ENCODE data around the gene CHD6. TPM values are rescaled to one million over a fixed set of nuclear protein-coding genes. Genes with fewer than 3 reads are reported as not detected.
"Not testable (repeated sequence)": the region's sequence is repeated elsewhere in the genome, so short reads cannot be mapped to it uniquely, and the experiment has no call there.

The CHD6 gene
- total RNA-seq, 4 donors from 2014 or later, result 24.7 to 89.7 (median 36.6) TPM

GRCh38 chr20:41537865-41538264, 80.3 kb downstream of the CHD6 start:
- WGBS, result 97% methylated on average over 4 of the region's 4 CpGs
- no peak for DNase-seq (ENCODE audit: low spot score in 2 of 2)
- no peak overlapping the region for H3K27ac ChIP-seq

GRCh38 chr20:41535551-41535950, 82.6 kb downstream of the CHD6 start:
- H3K9me3 ChIP-seq; DNase-seq (ENCODE audit: low spot score in 2 of 2); H3K27me3 ChIP-seq; H3K4me3 ChIP-seq; H3K27ac ChIP-seq; H3K4me1 ChIP-seq: not testable (repeated sequence)
- WGBS, result 93% methylated on average over 1 of the region's 1 CpG
- H3K36me3 ChIP-seq, result peaks cover 41% of the 10 kb centered on the region

More at GRCh38 chr20:41537865-41538264, 80.3 kb downstream of the CHD6 start:
- TF ChIP-seq POLR2A (IDR thresholded peaks at IDR 0.05) (no peak), POLR2AphosphoS5 (IDR thresholded peaks at IDR 0.05) (no peak), CTCF (IDR thresholded peaks at IDR 0.05) (no peak), EP300 (IDR thresholded peaks at IDR 0.05) (no peak)
- no peaks in the 10 kb centered on the region for H3K9me3 ChIP-seq
- H3K4me1 ChIP-seq, result peaks cover 11% of the 10 kb centered on the region
- no peaks in the 10 kb centered on the region for H3K27me3 ChIP-seq
- H3K4me3 ChIP-seq, result no peak overlapping the region
- H3K36me3 ChIP-seq, result peaks cover 27% of the 10 kb centered on the region

GRCh38 chr20:41534842-41535241, 83.3 kb downstream of the CHD6 start:
- Histone ChIP-seq H3K27me3 (no peaks in the 10 kb centered on the region), H3K4me3 (no peak overlapping the region), H3K27ac (no peak overlapping the region), H3K36me3 (peaks cover 37% of the 10 kb centered on the region), H3K9me3 (no peaks in the 10 kb centered on the region), H3K4me1 (no peaks in the 10 kb centered on the region)
- TF ChIP-seq CTCF (IDR thresholded peaks at IDR 0.05) (no peak), POLR2AphosphoS5 (IDR thresholded peaks at IDR 0.05) (no peak), POLR2A (IDR thresholded peaks at IDR 0.05) (no peak), EP300 (IDR thresholded peaks at IDR 0.05) (no peak)
- DNase-seq (ENCODE audit: low spot score in 2 of 2), result no peak
- WGBS, result 53% methylated on average over 2 of the region's 2 CpGs

- Histone ChIP-seq H3K27ac (no peak overlapping the region), H3K27me3 (no peaks in the 10 kb centered on the region), H3K4me1 (no peaks in the 10 kb centered on the region), H3K4me3 (no peak overlapping the region), H3K9me3 (no peaks in the 10 kb centered on the region), H3K36me3 (peaks cover 35% of the 10 kb centered on the region)
- TF ChIP-seq POLR2A (IDR thresholded peaks at IDR 0.05) (no peak), CTCF (IDR thresholded peaks at IDR 0.05) (no peak), EP300 (IDR thresholded peaks at IDR 0.05) (no peak), POLR2AphosphoS5 (IDR thresholded peaks at IDR 0.05) (no peak)
- no peak for DNase-seq (ENCODE audit: low spot score in 2 of 2)
Measured at GRCh38 chr20:41534170-41534569, 84.0 kb downstream of the CHD6 start.

GRCh38 chr20:41533537-41534136, 84.5 kb downstream of the CHD6 start:
- no peaks in the 10 kb centered on the region for H3K9me3 ChIP-seq
- no peaks in the 10 kb centered on the region for H3K27me3 ChIP-seq
- H3K27ac ChIP-seq, result no peak overlapping the region
- H3K4me1 ChIP-seq, result no peaks in the 10 kb centered on the region
- WGBS, result 77% methylated on average over 2 of the region's 2 CpGs
- peaks cover 30% of the 10 kb centered on the region for H3K36me3 ChIP-seq
- no peak for TF ChIP-seq EP300 (IDR thresholded peaks at IDR 0.05)
- no peak for TF ChIP-seq POLR2A (IDR thresholded peaks at IDR 0.05)
- no peak for TF ChIP-seq POLR2AphosphoS5 (IDR thresholded peaks at IDR 0.05)
- no peak for TF ChIP-seq CTCF (IDR thresholded peaks at IDR 0.05)
- DNase-seq (ENCODE audit: low spot score in 2 of 2), result no peak
- H3K4me3 ChIP-seq, result no peak overlapping the region

GRCh38 chr20:41532935-41533334, 85.2 kb downstream of the CHD6 start:
- 91% methylated on average over 10 of the region's 11 CpGs for WGBS
- TF ChIP-seq POLR2A (IDR thresholded peaks at IDR 0.05) (no peak), POLR2AphosphoS5 (IDR thresholded peaks at IDR 0.05) (no peak), CTCF (IDR thresholded peaks at IDR 0.05) (no peak), EP300 (IDR thresholded peaks at IDR 0.05) (no peak)
- no peaks in the 10 kb centered on the region for H3K9me3 ChIP-seq
- peaks cover 23% of the 10 kb centered on the region for H3K36me3 ChIP-seq
- H3K4me3 ChIP-seq, result no peak overlapping the region
- H3K27ac ChIP-seq, result no peak overlapping the region
- DNase-seq (ENCODE audit: low spot score in 2 of 2), result no peak
- no peaks in the 10 kb centered on the region for H3K4me1 ChIP-seq
- H3K27me3 ChIP-seq, result no peaks in the 10 kb centered on the region
